ENCODE results near the gene BMP10.

GRCh38 chr2:68908392-68908970 lies 37.3 kb upstream of the BMP10 start:
- TF ChIP-seq MYNN (CRISPR knock-in tag; IDR thresholded peaks at IDR 0.05; ENCODE audit: low read depth): no peak
- no peak for TF ChIP-seq TP53 (CRISPR knock-in tag; conservative IDR thresholded peaks at IDR 0.05)
- no peak for TF ChIP-seq POLR2A (IDR thresholded peaks at IDR 0.05; ENCODE audit: insufficient read depth in 1 of 2, low read depth in 2 of 2, low read length in 2 of 2)
- TF ChIP-seq TAF1 (CRISPR knock-in tag; IDR thresholded peaks at IDR 0.05): no peak
- TF ChIP-seq RFX5 (IDR thresholded peaks at IDR 0.05; ENCODE audit: low read depth, low read length): no peak
- TF ChIP-seq ZNF274 (CRISPR knock-in tag; IDR thresholded peaks at IDR 0.05): no peak
- TF ChIP-seq, protein P1, sequence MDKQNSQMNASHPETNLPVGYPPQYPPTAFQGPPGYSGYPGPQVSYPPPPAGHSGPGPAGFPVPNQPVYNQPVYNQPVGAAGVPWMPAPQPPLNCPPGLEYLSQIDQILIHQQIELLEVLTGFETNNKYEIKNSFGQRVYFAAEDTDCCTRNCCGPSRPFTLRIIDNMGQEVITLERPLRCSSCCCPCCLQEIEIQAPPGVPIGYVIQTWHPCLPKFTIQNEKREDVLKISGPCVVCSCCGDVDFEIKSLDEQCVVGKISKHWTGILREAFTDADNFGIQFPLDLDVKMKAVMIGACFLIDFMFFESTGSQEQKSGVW (CRISPR knock-in tag; IDR thresholded peaks at IDR 0.05; ENCODE audit: borderline replicate concordance): no peak
- TF ChIP-seq MXI1 (IDR thresholded peaks at IDR 0.05; ENCODE audit: borderline replicate concordance, low read depth, low read length): no peak
- TF ChIP-seq ZNF205 (CRISPR knock-in tag; IDR thresholded peaks at IDR 0.05): no peak

All from HepG2 (cell line).